EH (cell line): Measurements from ENCODE around the gene ALS2.
"Not testable (repeated sequence)": the region's sequence is repeated elsewhere in the genome, so short reads cannot be mapped to it uniquely, and the experiment has no call there.

Experiments
- DNase-seq: peaks from one replicate; pipeline ENCODE4 v3.0.0-alpha.2; 2015; ENCODE audit warnings: low read depth

ALS2 gene

DNA sequence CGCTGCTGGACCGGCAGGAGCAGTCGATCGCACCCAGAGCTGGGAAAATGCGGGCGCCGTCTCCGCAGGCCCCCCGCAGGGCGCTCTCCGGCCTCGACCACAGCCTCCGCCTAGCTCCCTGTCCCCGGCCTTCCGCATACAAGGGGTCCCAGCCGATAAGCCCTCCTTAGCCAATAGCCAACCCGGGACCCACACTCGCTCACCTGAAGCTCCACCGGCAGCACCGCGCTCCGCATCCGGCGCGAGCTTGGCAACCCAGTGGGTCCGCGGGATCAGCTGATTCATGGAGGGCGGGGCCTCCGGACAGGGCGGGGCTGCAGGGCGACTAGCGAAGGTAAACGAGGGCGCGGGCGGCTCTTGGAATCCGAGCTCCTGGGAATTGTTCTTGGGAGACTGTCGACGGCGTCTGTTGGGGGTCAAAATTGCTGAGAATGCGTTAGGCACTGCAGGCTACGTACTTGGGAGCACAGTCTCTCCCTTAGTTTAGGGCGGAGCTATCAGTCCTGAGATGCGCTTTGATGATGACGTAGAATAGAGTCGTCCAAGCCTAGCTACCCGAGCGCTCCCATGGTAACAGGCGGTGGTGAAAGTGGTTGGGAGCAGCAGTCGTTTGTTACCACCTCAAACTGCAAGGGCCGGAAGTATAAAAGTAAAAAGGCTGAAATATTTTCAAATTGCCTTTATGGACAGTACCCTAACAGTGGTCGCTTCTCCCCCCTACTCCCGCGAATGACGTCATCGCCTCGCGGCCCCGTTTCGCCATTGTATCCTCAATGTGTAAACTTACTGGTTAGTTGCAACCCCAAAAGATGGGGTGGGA, at the start of gene ALS2:
Gene ALS2, minus strand, starts transcription at position 260 of the 820 bp plus-strand sequence. CDS start 12,048 bp downstream, outside the sequence.
- peak; percentile 100 for DNase-seq

DNA sequence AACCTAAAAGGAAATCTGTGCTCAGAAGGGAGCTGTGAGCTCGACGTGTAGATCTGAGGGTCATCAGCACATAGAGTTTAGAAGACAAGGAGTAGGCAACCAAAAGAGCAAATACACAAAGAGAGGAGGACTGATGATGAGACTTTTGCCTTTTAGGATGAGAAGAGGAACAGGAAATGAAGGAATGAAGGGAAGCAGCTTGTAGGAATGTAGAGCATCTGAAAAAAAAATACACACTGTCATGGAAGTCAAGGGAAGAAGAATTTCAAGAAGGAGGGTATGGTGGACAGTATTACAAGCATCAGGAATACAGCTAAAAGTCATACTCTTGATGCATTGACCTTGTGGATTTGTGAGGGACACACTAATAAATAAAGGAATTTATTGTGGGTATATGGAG, 47.5 kb upstream of the ALS2 start:
- DNase-seq: peak; percentile 78

DNA sequence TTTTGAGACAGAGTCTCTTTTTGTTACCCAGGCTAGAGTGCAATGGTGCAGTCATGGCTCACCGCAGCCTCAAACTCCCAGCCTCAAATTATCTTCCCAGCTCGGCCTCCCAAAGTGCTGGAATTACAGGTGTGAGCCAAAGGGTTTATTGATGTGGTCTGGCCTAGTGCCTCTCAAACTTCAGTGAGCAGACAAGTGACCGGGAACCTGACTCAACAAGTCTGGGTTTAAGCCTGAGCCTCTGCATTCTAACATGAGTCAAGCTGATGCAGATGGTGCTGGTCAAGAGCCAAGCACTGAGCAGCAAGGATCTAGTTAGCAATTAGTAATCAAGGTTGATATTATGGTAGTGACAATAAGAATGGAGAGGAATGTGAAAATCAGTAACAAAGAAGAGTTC, 46.9 kb upstream of the ALS2 start:
- peak; percentile 50 for DNase-seq

DNA sequence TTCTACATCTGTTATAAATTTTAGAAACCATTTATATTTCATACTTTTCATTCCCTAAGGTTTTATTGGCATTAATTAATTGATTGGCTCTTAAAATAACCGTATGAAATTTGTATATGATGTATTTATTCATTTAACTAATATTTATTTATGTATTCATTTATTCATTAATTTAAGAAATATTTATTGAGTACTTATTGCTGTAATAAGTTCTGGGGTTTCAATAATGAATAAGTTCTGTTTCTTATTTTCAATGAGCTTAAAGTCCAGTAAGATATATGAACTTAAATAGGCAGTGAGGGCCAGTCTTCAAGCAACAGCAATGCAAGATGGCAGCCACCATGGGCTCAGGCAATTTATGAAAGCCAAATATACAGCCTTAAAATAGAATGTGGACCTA, 43.5 kb upstream of the ALS2 start:
- no peak for DNase-seq

DNA sequence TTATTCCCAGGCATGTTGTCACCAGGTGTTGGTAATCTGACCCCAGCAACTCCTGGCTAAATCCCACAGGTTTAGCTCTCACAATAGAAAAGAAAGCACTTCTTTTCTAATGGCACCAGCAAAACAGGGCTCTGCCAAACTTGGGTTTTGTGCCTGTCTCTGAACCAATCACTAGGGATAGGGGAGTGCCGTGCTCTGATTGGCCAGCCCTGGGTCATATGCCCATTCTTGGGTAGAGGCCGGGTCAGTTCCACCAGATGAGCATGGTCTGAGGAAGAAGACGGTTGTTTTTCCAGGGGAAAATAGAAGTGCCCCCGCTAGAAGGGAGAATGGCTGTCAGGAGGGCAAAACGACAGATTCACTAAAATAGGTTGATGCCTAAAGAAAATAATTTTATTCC, 40.3 kb upstream of the ALS2 start:
- no peak for DNase-seq

DNA sequence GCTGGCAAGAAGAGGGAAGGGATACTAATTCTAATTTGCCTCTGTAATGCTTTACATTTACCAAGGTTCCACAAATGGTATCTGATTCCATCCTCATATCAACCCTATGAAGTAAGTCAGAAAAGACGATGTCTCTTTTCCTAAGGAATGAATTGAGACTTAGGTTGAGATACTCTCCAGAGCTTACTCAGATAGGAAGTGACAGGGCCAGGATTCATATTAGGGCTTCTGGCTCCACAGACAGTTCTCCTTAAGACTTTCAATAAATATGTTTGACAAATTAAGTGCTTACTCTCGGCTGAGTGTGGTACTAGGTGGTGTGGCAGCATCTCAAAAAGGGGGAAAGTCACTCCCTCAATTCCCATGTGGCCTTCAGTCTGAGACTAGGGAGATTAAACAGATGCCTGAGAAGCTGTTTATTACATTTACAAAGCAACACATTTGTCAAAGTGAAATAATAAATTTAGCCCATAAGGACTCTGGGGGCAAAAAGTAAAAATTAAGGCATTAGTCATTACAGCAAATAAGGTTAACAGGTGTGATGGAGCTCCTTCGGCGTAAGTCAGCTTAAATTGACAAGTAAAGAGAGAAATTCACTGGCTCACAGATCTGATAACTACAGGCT, 39.8 kb upstream of the ALS2 start:
- no peak for DNase-seq

DNA sequence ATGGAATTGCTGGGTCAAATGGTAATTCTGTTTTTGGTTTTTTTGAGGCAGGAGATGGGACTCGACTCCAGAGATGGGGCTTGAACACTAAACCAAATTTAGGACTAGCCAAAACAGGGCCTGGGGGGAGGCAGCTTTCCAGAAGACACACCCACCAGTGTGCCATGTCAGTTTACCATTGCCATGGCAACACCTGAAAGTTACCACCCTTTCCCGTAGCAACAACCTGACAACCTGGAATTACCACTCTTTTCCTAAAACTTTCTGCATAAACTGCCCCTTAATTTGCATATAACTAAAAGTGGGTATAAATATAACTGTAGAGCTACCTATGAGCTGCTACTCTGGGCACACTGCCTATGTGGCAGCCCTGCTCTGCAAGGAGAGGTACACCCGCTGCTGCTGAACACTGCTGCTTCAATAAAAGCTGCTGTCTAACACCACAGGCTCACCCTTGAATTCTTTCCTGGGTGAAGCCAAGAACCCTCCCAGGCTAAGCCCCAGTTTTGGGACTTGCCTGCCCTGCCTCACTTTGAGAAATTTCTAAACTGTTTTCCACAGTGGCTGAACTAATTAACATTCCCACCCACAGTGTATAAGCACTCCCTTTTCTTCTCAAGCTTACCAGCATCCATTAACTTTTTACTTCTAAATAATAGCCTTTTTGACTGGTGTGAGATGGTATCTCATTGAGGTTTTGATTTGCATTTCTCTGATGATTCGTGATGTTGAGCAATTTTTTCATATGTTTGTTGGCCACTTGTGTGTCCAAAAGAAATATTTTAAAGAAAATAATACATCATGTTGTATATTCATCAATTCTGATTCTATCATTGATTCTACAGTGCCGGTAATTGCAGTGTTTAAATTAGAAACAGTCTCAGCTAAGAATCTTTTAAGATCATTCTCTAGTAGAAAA, 36.2 kb upstream of the ALS2 start:
- DNase-seq: peak; percentile 48

DNA sequence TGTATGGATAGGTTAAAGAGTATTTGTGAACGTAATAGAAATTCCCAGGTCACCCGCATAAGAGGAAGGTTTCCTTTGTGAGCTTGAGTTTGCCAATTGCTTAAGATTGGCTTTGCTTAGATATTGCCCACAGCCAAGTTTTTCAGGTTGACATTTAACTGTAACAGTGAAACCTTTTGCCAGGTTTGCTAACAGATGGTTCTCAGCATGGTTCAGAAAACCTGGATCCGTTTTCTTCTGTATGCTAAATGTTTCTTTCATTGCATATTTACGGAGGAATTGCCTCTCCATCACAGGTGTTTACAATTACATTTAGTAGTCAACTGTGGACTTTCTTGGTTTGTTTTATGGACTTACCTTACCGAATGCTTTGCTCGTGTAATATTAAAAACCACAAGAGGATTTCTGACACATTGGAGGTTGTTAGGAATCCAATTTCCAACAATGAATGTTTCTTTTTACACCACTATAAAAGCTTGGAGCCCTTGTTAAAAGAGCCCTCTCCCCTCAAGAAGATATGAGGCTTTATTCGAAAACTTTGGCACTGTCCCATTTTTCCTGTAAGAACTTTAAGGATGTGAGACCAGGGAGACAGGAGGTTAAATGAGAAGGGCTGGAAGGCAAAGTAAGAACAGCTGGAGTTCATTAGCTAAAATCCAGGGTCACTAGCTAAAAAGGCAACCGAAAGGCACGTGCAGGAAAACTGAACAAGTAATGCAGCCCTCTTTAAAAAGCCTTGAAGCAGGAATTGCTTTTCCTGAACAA, 33.4 kb upstream of the ALS2 start:
- DNase-seq: peak; percentile 69

DNA sequence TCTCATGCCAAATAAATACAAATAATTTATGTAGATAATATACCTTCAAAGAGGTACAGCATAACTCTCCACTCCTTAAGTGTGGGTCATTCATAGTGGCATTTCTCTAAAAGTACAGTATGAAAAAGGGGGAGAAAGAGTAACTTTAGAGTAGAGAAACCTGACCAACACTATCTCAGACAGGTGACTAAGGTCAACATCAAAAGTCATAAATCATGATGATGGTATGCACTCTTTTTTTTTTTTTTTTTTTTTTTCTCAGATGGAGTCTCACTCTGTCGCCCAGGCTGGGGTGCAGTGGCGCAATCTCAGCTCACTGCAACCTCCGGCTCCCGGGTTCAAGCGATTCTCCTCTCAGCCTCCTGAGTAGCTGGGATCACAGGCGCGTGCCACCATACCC, 29.9 kb upstream of the ALS2 start:
- DNase-seq: not testable (repeated sequence)

DNA sequence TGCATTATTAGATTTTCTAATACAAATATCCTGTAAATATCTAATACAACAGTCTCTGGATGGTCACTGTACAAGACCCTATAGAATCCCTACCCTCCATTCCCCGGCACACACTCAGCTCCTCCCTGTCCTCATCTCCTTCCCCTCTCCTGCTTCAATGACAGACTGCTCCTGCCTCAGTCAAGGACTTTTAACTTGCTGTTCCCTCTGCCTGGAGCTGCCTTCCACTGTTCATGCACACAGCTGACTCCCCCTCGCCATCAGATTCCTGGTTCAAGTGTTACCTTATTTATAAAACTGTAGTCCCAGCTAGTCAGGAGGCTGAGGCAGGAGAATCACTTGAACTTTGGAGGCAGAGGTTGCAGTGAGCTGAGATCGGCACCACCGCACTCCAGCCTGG, 28.9 kb upstream of the ALS2 start:
- no peak for DNase-seq

DNA sequence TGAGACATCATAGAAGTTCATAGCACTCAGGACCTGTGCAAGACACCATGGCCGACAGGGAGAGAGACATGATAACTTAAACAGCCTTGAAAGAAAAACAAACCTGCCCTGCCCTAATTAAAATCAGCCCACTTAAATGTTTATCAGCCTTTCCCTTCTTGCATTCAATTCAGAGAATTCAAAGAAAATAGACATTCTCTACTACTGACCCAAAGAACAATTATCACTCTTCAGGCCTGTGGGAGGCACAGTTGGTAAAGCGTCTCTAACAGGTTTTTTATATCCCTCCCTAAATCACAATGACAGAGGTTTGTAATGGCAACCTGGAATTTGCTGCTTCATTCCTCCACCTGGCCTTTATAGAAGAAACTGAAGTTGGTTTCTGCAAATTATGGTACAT, 27.3 kb upstream of the ALS2 start:
- DNase-seq: no peak

DNA sequence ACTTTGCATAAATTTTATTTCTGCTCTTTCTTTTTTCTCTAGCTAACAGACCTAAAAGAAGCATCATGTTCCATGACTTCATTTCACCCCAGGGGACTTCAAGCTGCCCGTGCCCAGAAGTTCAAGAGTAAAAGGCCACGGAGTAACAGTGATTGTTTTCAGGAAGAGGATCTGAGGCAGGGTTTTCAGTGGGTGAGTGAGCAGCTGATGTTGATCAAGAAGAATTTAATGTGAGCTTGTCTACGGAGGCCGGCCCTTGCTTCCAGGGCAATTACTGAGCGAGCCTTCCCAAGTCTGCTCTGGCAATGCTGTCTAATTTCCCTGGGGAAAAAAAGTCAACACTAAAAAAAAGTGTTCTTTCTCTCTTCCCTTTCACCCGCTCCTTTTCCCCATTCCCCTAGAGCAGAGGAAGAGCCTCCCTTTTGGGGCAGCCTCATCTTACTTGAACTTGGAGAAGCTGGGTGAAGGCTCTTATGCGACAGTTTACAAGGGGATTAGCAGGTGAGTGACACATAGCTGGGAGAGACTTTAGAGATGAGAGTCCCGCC, 26.8 kb upstream of the ALS2 start:
- peak; percentile 90 for DNase-seq

DNA sequence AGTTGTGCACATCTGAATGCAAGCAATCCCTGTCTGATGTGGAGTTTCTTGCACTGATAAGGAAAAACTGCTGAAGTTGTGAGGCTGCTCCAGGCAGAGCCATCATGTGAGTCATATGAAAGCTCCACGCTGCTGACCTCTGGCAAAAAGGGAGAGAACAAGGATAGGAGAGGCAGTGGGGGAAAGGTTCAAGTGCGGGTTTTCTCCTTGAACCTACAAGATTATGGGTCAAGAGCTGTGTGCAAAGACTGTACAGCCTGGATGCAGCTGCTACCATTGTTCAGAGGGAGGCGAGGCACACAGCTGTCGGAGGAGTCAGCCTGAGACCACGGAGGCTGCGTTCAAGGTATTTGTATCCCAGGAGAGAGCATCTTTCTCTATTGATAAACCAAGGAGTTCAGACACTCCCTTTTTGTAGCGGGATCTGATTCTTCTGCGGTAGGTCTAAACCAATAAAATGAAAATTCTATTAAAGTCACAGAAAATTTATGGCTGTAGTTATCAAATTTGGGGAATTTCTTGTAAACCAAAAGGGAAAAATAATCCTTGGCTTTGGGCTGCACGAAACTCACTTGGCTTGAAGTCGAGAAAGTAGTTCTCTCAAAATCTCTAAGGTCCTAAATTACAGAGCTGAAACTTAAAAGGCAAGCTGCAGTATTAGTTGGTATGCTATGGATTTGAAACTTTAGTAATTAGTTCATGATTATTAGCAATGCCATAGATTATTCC, 25.9 kb upstream of the ALS2 start, which contains the start of gene CDK15:
Gene CDK15, plus strand, starts transcription at position 96 of the 729 bp plus-strand sequence. Its CDS starts 128 bp downstream, at position 224.
- DNase-seq: peak; percentile 70

DNA sequence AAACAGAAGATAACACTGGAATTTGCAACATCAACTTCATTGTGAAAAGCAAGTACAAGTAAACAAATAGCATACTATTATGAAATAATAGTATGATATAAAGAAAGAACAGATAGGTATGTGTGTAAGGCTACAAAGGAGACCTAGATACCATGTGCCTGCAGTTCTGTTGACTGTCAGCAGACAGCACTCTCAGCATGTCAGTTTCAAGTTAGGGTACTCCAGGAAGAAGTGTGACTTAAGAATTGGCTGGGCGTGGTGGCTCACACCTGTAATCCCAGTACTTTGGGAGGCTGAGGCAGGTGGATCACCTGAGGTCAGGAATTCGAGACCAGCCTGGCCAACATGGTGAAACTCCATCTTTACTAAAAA, 18.2 kb upstream of the ALS2 start:
- DNase-seq: peak; percentile 67

DNA sequence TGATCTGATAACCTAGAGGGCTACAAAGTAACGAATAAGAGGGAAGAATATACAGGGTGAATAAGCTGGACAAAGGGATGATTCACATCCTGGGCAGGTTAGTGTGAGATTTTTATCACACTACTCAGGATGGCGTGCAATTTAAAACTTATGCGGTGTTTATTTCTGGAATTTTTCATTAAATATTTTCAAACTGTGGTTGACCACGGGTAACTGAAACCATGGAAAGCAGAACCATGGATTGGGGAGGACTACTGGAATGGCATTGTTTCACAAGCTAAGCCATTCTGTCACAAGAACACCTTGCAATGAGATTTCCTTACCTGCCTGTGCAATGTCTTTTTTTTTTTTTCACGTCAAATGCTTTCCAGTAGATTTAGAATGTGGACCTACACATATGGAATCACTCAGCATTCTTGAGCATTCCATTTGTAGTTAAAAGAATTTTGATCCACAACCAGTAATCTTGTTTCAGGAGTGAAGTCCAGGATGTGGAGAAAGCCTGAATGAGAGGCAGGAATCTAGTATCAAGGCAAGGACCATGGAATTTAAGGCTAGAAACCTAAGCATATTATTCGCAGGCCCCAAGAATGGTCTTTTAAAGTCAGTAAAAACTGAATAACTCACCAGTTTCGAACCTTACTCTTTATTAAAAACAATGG, 17.6 kb upstream of the ALS2 start:
- peak; percentile 96 for DNase-seq

DNA sequence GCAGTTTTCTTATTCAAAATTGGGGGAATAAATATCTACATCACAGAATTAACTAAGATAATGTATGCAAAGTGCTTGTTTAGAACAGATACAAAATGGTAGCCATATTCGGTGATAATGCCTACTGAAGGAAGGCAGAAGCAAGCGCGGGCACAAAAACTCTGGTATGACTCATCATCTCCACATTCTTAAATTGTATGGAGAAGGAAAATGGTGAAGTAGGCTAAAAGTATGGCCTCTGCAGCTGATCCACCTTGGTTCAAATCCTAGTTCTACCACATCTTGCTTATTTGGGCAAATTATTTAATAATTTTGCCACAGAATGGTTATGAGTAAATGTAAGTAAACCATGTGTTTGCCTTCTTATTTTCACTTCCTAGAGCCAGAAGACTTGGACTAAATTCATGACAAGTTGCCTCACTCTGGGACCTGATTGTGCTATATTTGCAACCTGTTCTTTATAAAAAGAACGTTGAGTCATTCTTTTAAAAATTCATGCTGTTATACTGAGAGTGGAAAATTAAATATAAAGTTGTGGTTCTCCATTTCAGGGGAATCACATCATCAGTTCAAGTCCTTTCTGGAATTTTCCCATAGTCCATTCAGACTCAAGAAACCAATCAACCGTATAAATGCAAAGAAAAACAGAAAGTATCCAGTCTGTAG, 16.6 kb upstream of the ALS2 start:
- DNase-seq: peak; percentile 94

DNA sequence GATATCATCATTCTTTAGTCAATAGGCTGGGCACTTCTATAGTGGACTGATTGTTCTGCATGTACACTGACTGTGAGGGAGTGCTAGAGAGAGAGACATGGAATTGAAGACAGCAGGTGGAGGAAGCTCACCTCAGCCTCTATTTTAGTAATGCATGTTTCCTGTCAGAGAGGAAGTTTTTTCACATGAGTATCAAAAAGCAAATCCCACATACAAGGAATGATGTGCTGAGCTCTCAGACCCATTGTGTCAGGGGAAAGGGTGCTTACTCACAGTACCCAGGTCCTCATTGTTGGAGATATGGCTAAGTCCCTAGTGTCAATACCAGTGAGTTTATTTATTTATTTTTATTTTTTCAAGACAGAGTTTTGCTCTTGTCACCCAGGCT, 15.7 kb upstream of the ALS2 start:
- no peak for DNase-seq

DNA sequence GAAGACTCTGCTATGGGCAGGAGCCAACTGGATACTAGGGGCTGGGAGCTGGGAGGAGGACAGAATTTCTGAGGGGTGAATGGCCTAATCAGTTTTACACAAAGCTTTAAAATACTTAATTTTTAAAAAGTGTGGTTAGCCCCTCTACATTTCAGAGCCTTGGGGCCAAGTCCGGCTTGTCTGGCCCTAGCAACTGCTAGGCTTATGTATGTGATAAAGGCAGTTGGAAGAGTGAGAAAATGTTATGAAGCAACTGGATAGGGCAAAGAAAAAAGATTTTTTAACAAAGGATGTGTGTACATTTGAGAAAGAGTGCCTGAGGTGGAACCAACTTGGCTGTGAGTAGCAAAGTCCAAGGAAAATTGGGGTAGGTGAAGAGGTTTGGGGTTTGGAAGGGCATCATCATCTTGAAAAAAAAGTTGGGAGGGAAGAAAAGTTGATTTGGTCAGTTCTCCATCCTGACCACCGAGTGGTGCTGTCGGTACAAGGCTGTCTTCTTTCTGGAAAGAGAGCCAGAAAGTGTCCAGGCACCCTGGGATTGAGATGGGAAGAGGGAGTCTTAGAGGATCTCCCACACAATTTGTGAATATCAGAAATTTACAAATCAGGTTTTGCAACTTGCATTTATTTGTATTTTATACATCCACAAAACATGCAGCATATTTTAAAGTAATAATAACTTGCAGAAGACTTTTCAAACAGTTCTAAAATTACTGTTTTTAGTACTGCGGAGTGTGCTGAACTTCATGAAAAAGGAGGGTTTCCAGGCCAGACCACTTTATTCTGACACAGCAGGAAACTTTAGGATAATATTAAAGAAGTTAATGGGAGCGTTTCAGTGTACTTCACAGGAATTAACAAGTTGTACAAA, 15.1 kb upstream of the ALS2 start:
- DNase-seq: peak; percentile 77

DNA sequence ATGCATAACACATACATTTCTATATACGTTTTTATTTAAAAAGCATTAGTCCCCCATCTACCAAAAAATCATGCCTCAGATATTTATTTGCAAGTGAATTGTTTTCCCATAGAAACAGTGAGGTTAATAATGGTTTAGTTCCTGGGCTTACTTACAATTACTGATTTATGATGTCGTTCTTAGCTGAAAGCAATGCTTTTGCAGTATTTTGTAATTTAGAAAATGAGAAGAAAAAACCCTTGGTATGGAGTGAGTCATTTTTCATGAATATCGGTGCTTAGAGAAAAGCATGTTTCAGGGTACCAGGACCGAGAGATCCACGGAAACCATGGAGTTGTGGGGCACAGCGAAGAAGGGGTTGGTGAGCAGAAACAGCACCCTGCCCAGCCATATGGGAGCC, 13.6 kb upstream of the ALS2 start:
- DNase-seq: peak; percentile 49
